GM06990 (cell line): ENCODE results near the gene CTDSPL2.

ENCODE experiments used
- DNase-seq: peaks from one replicate; pipeline ENCODE4 v3.0.0-alpha.2; 2011; ENCODE audit not compliant: insufficient read length; ENCODE audit errors: extremely low read depth
- H3K27me3 ChIP-seq: replicated peaks from 2 replicates; pipeline ENCODE4 v1.6.0; 2011; ENCODE audit warnings: low read length; ENCODE audit not compliant: control insufficient read depth, insufficient read depth
- H3K36me3 ChIP-seq: 2 replicates; pipeline ENCODE4 v1.5.1; 2011; ENCODE audit warnings: low read length; ENCODE audit not compliant: control insufficient read depth, insufficient read depth
- H3K4me3 ChIP-seq: replicated peaks from 2 replicates; pipeline ENCODE4 v1.5.1; 2011; ENCODE audit warnings: low read depth, mild to moderate bottlenecking, control low read depth, low read length
- CTCF ChIP-seq: IDR thresholded peaks from 2 replicates; pipeline ENCODE4 v1.5.1; 2011; ENCODE audit warnings: low read length, control low read depth, mild to moderate bottlenecking, inconsistent platforms; ENCODE audit not compliant: insufficient read depth, poor library complexity, severe bottlenecking

The CTDSPL2 gene

GRCh38 chr15:44468709-44469385 lies 41.4 kb downstream of the CTDSPL2 start:
- no peaks in the 10 kb centered on the region; the same call in 1 of the 2 replicates for H3K36me3 ChIP-seq
- DNase-seq, result no peak

GRCh38 chr15:44471885-44472455 lies 44.5 kb downstream of the CTDSPL2 start:
- no peak for TF ChIP-seq CTCF
- Histone ChIP-seq H3K36me3 (no peaks in the 10 kb centered on the region; the same call in 1 of the 2 replicates), H3K27me3 (no peaks in the 10 kb centered on the region), H3K4me3 (no peak overlapping the region)
- DNase-seq, result no peak

More at GRCh38 chr15:44468709-44469385, 41.4 kb downstream of the CTDSPL2 start:
- no peaks in the 10 kb centered on the region for H3K27me3 ChIP-seq
- no peak overlapping the region for H3K4me3 ChIP-seq
- TF ChIP-seq CTCF, result no peak

- no peaks in the 10 kb centered on the region for H3K36me3 ChIP-seq
- TF ChIP-seq CTCF, result no peak
- H3K4me3 ChIP-seq, result no peak overlapping the region
- DNase-seq, result no peak
- H3K27me3 ChIP-seq, result no peaks in the 10 kb centered on the region
Observed at GRCh38 chr15:44479343-44479742, 51.9 kb downstream of the CTDSPL2 start.

- DNase-seq, result no peak
- H3K36me3 ChIP-seq, result peaks cover under 1% of the 10 kb centered on the region; the same call in 1 of the 2 replicates
- no peak overlapping the region for H3K4me3 ChIP-seq
- no peak for TF ChIP-seq CTCF
- no peaks in the 10 kb centered on the region for H3K27me3 ChIP-seq
Observed at GRCh38 chr15:44482090-44482489, 54.7 kb downstream of the CTDSPL2 start.

GRCh38 chr15:44485880-44486279 lies 58.5 kb downstream of the CTDSPL2 start:
- Histone ChIP-seq H3K27me3 (no peaks in the 10 kb centered on the region), H3K36me3 (peaks cover 3% of the 10 kb centered on the region), H3K4me3 (no peak overlapping the region)
- no peak for DNase-seq
- no peak for TF ChIP-seq CTCF
